Calu3 (cell line): ENCODE results near the gene VWDE. TPM values are rescaled to one million over a fixed set of nuclear protein-coding genes. Genes with fewer than 3 reads are reported as not detected.

Experiments used
- BruUV-seq: library from RNA; stranded (reverse); fragments of 400-500 nt; replicated peaks from 2 replicates; lab custom pipeline; 2021; lab: Mats Ljungman, UMichigan
- CTCF ChIA-PET: fragments of 300-600 bp; sonication (Branson Sonifier 250); formaldehyde crosslinking; loops from one replicate; lab custom pipeline; 2022; ENCODE audit warnings: antibody characterized with exemption; lab: Charles Lee
- DNase-seq: peaks from one replicate; pipeline ENCODE4 v3.0.0; 2022
- H3K27ac Mint-ChIP-seq: one replicate; pipeline ENCODE4 v1.8.0; 2022; ENCODE audit warnings: mixed read lengths; ENCODE audit not compliant: unreplicated experiment
- H3K27me3 Mint-ChIP-seq: one replicate; pipeline ENCODE4 v1.8.0; 2022; ENCODE audit warnings: mixed read lengths; ENCODE audit not compliant: unreplicated experiment
- H3K36me3 Mint-ChIP-seq: one replicate; pipeline ENCODE4 v1.8.0; 2022; ENCODE audit warnings: mild to moderate bottlenecking, moderate library complexity, mixed read lengths; ENCODE audit not compliant: insufficient read depth, unreplicated experiment
- H3K4me1 Mint-ChIP-seq: one replicate; pipeline ENCODE4 v1.8.0; 2022; ENCODE audit warnings: mild to moderate bottlenecking, low read depth, mixed read lengths; ENCODE audit not compliant: unreplicated experiment
- H3K4me3 Mint-ChIP-seq: one replicate; pipeline ENCODE4 v1.8.0; 2022; ENCODE audit warnings: mild to moderate bottlenecking, low read depth, moderate library complexity, mixed read lengths; ENCODE audit not compliant: unreplicated experiment
- H3K9me3 Mint-ChIP-seq: one replicate; pipeline ENCODE4 v1.8.0; 2022; ENCODE audit warnings: low read depth, mixed read lengths; ENCODE audit not compliant: unreplicated experiment
- CTCF ChIP-seq: fragments of 200-600 bp; IDR thresholded peaks from one replicate; pipeline ENCODE4 v1.8.0; 2022; ENCODE audit warnings: antibody characterized with exemption; ENCODE audit not compliant: unreplicated experiment
- intact Hi-C: fragments of 100-400 bp; cut with micrococcal nuclease; formaldehyde crosslinking; loops from one replicate; pipeline ENCODE4 v1.10.0; 2022; ENCODE audit not compliant: unreplicated experiment
- total RNA-seq: library from RNA; stranded (reverse); gene quantifications from 2 replicates; pipeline ENCODE4 v1.2.3, GENCODE V29; 2022

Gene VWDE
- total RNA-seq, 1 experiment from 2014 or later, result 21.3 TPM

- intact Hi-C loops, result no loop called here
- no peak for DNase-seq
- Mint-ChIP-seq H3K4me1 (peaks cover 21% of the 10 kb centered on the region), H3K36me3 (peaks cover 6% of the 10 kb centered on the region), H3K27me3 (no peaks in the 10 kb centered on the region), H3K9me3 (peaks cover 9% of the 10 kb centered on the region), H3K4me3 (no peak overlapping the region), H3K27ac (no peak overlapping the region)
- no peak for TF ChIP-seq CTCF
- no TSS peak for BruUV-seq
- CTCF ChIA-PET, result no interaction called here
These were observed 104.3 kb downstream of the VWDE start for GRCh38 chr7:12299367-12299766.

GRCh38 chr7:12297283-12298108 lies 106.2 kb downstream of the VWDE start:
- Mint-ChIP-seq H3K27ac (peak overlapping the region; percentile 90), H3K4me1 (peaks cover 22% of the 10 kb centered on the region), H3K4me3 (peak overlapping the region; percentile 13), H3K36me3 (peaks cover 6% of the 10 kb centered on the region), H3K27me3 (no peaks in the 10 kb centered on the region), H3K9me3 (no peaks in the 10 kb centered on the region)
- CTCF ChIA-PET, result no interaction called here
- TF ChIP-seq CTCF, result no peak
- intact Hi-C loops, result no loop called here
- BruUV-seq, result no TSS peak
- DNase-seq, result peak; percentile 61

GRCh38 chr7:12296051-12296570 lies 107.6 kb downstream of the VWDE start:
- Mint-ChIP-seq H3K9me3 (peaks cover 3% of the 10 kb centered on the region), H3K27me3 (no peaks in the 10 kb centered on the region), H3K27ac (no peak overlapping the region), H3K4me1 (peaks cover 22% of the 10 kb centered on the region), H3K4me3 (no peak overlapping the region), H3K36me3 (peaks cover 6% of the 10 kb centered on the region)
- TF ChIP-seq CTCF, result no peak
- CTCF ChIA-PET, result interaction anchor here (0.9 kb wide), 1 partner anchor 12 kb away, joined by 5 read pairs; no protein-coding TSS in a partner anchor
- DNase-seq, result no peak
- intact Hi-C loops, result no loop called here
- BruUV-seq, result no TSS peak

- peaks cover 6% of the 10 kb centered on the region for H3K36me3 Mint-ChIP-seq
- DNase-seq, result no peak
- H3K27me3 Mint-ChIP-seq, result no peaks in the 10 kb centered on the region
- intact Hi-C loops, result no loop called here
- peak overlapping the region; percentile 7 for H3K27ac Mint-ChIP-seq
- no peak for TF ChIP-seq CTCF
- no TSS peak for BruUV-seq
- CTCF ChIA-PET, result interaction anchor here (0.5 kb wide), 1 partner anchor 32 kb away, joined by 3 read pairs; no protein-coding TSS in a partner anchor
- peaks cover 22% of the 10 kb centered on the region for H3K4me1 Mint-ChIP-seq
- peaks cover 8% of the 10 kb centered on the region for H3K9me3 Mint-ChIP-seq
- no peak overlapping the region for H3K4me3 Mint-ChIP-seq
These were observed 109.0 kb downstream of the VWDE start for GRCh38 chr7:12294701-12295100.
